ENCODE results near the gene FBXL7. TPM values are rescaled to one million over a fixed set of nuclear protein-coding genes. Genes with fewer than 3 reads are reported as not detected.

The FBXL7 gene
- total and polyA plus RNA-seq, 9 of the 15 experiments (the other 6 are each of a cell fraction or from before 2014, with no cell fraction given), result 0.04 to 0.08 TPM; not detected in 7

GRCh38 chr5:15797116-15797515, 297.1 kb downstream of the FBXL7 start:
- Histone ChIP-seq H3K79me2 (ENCODE audit: control insufficient read depth, insufficient read depth, low read length) (no peaks in the 10 kb centered on the region), H4K20me1 (replicated peaks; ENCODE audit: control insufficient read depth, insufficient read depth, low read length) (no peaks in the 10 kb centered on the region), H3K36me3 (ENCODE audit: control insufficient read depth, insufficient read depth, low read length) (no peaks in the 10 kb centered on the region), H3K27me3 (ENCODE audit: control insufficient read depth in 2 of 2, insufficient read depth in 2 of 2, low read length in 2 of 2) (no peaks in the 10 kb centered on the region), H3K4me1 (replicated peaks in 1 of 2; ENCODE audit: control insufficient read depth in 2 of 2, insufficient read depth in 2 of 2, low read length in 2 of 2) (no peaks in the 10 kb centered on the region), H3K9me1 (ENCODE audit: control insufficient read depth, insufficient read depth, low read length) (no peaks in the 10 kb centered on the region), H3K27ac (ENCODE audit: extremely low read depth, low read depth, low read length) (no peak overlapping the region), H3K4me2 (ENCODE audit: insufficient read depth, low read length) (no peak overlapping the region), H2AFZ (ENCODE audit: low read depth, low read length) (no peak overlapping the region), H3K9ac (ENCODE audit: insufficient read depth in 1 of 2, low read depth in 2 of 2, low read length in 2 of 2) (no peak overlapping the region), H3K4me3 (no peak overlapping the region), H3K9me3 (replicated peaks; ENCODE audit: control insufficient read depth, insufficient read depth, low read depth, low read length) (no peaks in the 10 kb centered on the region; the same call in none of the 2 replicates)
- ChIA-PET POLR2A (no interaction called here), CTCF (ENCODE audit: low intra/inter-chr PET ratio) (no interaction called here)
- FAIRE-seq (no peak), ATAC-seq (no peak), DNase-seq (ENCODE audit: extremely low read depth in 1 of 4, low spot score in 3 of 4) (no peak)
- no TSS peak for BruUV-seq (replicated peaks)
- 0% methylated on average over 1 of the region's 1 CpG for WGBS (ENCODE audit: insufficient coverage, low coverage, missing lambda C conversion rate)
- in situ Hi-C loops (cut with MboI), result no loop called here
- TF ChIP-seq ZBTB12 (CRISPR knock-in tag; IDR thresholded peaks at IDR 0.05), result no peak
- no peak for TF ChIP-seq PHB (CRISPR knock-in tag; IDR thresholded peaks at IDR 0.05)
- no peak for TF ChIP-seq ZBTB1 (CRISPR knock-in tag; IDR thresholded peaks at IDR 0.05; ENCODE audit: borderline replicate concordance, low read depth)
- intact Hi-C loops (cut with micrococcal nuclease), result no loop called here

GRCh38 chr5:15798006-15798405, 298.0 kb downstream of the FBXL7 start:
- in situ Hi-C loops (cut with MboI), result no loop called here
- WGBS (ENCODE audit: insufficient coverage, low coverage, missing lambda C conversion rate), result 3% methylated on average over 3 of the region's 3 CpGs
- no TSS peak for BruUV-seq (replicated peaks)
- H3K27ac ChIP-seq (ENCODE audit: extremely low read depth, low read depth, low read length), result no peak overlapping the region
- H3K4me2 ChIP-seq (ENCODE audit: insufficient read depth, low read length), result no peak overlapping the region
- no peaks in the 10 kb centered on the region for H3K27me3 ChIP-seq (ENCODE audit: control insufficient read depth in 2 of 2, insufficient read depth in 2 of 2, low read length in 2 of 2)
- no peak for DNase-seq (ENCODE audit: extremely low read depth in 1 of 4, low spot score in 3 of 4)
- POLR2A ChIA-PET, result no interaction called here
- no peaks in the 10 kb centered on the region for H3K4me1 ChIP-seq (replicated peaks in 1 of 2; ENCODE audit: control insufficient read depth in 2 of 2, insufficient read depth in 2 of 2, low read length in 2 of 2)
- CTCF ChIA-PET (ENCODE audit: low intra/inter-chr PET ratio), result no interaction called here
- no peaks in the 10 kb centered on the region; the same call in none of the 2 replicates for H3K9me3 ChIP-seq (replicated peaks; ENCODE audit: control insufficient read depth, insufficient read depth, low read depth, low read length)
- no peak for ATAC-seq
- no peaks in the 10 kb centered on the region for H3K79me2 ChIP-seq (ENCODE audit: control insufficient read depth, insufficient read depth, low read length)
- no peak for FAIRE-seq
- intact Hi-C loops (cut with micrococcal nuclease), result no loop called here
- no peak overlapping the region for H2AFZ ChIP-seq (ENCODE audit: low read depth, low read length)
- no peaks in the 10 kb centered on the region for H3K36me3 ChIP-seq (ENCODE audit: control insufficient read depth, insufficient read depth, low read length)
- no peak overlapping the region for H3K4me3 ChIP-seq
- no peaks in the 10 kb centered on the region for H3K9me1 ChIP-seq (ENCODE audit: control insufficient read depth, insufficient read depth, low read length)
- H3K9ac ChIP-seq (ENCODE audit: insufficient read depth in 1 of 2, low read depth in 2 of 2, low read length in 2 of 2), result no peak overlapping the region
- H4K20me1 ChIP-seq (replicated peaks; ENCODE audit: control insufficient read depth, insufficient read depth, low read length), result no peaks in the 10 kb centered on the region
- TF ChIP-seq HOMEZ (CRISPR knock-in tag; IDR thresholded peaks at IDR 0.05) (no peak), THRB (CRISPR knock-in tag; conservative IDR thresholded peaks at IDR 0.05) (no peak), ZNF165 (CRISPR knock-in tag; IDR thresholded peaks at IDR 0.05; ENCODE audit: borderline replicate concordance) (no peak), DEAF1 (CRISPR knock-in tag; IDR thresholded peaks at IDR 0.05) (no peak), FOXJ3 (CRISPR knock-in tag; IDR thresholded peaks at IDR 0.05) (no peak), NFIX (CRISPR knock-in tag; IDR thresholded peaks at IDR 0.05; ENCODE audit: low read depth) (no peak), NR1H2 (CRISPR knock-in tag; IDR thresholded peaks at IDR 0.05) (no peak), ZNF561 (CRISPR knock-in tag; conservative IDR thresholded peaks at IDR 0.05) (no peak)

Data from K562 (cell line).